Measurements from ENCODE around the gene MGAT3. TPM values are rescaled to one million over a fixed set of nuclear protein-coding genes. Genes with fewer than 3 reads are reported as not detected.
A peak's percentile ranks its signal among the peaks of the same experiment; 100 is the strongest.

MGAT3 gene
- total RNA-seq, 1 donor from 2014 or later: 47.0 TPM

DNA sequence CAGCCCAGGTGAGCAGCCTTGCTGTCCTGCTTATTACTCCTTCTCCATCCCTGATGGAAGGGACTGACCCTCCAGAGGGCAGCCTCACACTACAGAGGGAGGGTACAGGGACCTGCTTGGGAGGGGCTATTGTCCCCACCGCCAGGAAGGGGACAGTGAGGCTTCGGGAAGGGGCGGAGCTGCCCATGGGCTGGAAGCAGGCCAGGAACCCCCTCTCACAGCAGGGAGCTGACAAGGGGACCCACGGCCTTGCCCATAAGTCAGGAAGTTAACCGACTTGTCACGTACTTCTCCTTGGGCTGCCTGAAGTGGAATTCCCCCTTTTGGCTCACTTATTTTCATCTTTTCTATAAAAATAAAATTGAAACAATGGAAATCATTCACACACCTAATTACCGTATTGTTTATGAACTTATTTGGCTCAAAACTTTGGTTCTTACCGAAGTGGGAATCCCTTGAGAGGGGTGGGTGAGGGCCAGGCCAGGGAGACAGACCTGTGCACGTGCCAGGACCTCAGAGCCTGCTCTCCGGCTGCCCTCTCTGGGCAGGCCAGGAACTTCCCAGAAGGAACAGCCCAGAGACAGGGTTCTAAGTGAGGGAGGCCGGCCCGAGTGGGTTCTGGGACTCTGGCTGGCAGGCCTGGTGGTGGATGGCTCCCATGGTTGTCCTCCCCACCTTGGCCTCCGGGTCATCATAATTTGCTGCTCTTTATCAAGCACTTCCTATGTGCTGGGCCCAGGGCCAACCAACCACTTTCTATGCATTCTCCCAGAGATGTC, 5.8 kb downstream of the MGAT3 start:
- H3K9me3 Mint-ChIP-seq: no peaks in the 10 kb centered on the region
- no peak for DNase-seq (ENCODE audit: extremely low spot score, unreplicated experiment)
- H3K4me3 Mint-ChIP-seq: no peak overlapping the region
- H3K27ac Mint-ChIP-seq: no peak overlapping the region
- H3K4me1 Mint-ChIP-seq (ENCODE audit: unreplicated experiment): peaks cover 31% of the 10 kb centered on the region
- H3K36me3 Mint-ChIP-seq: peaks cover 5% of the 10 kb centered on the region
- TF ChIP-seq, protein P1, sequence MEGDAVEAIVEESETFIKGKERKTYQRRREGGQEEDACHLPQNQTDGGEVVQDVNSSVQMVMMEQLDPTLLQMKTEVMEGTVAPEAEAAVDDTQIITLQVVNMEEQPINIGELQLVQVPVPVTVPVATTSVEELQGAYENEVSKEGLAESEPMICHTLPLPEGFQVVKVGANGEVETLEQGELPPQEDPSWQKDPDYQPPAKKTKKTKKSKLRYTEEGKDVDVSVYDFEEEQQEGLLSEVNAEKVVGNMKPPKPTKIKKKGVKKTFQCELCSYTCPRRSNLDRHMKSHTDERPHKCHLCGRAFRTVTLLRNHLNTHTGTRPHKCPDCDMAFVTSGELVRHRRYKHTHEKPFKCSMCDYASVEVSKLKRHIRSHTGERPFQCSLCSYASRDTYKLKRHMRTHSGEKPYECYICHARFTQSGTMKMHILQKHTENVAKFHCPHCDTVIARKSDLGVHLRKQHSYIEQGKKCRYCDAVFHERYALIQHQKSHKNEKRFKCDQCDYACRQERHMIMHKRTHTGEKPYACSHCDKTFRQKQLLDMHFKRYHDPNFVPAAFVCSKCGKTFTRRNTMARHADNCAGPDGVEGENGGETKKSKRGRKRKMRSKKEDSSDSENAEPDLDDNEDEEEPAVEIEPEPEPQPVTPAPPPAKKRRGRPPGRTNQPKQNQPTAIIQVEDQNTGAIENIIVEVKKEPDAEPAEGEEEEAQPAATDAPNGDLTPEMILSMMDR (conservative IDR thresholded peaks at IDR 0.05): no peak
- peaks cover 3% of the 10 kb centered on the region for H3K27me3 Mint-ChIP-seq

DNA sequence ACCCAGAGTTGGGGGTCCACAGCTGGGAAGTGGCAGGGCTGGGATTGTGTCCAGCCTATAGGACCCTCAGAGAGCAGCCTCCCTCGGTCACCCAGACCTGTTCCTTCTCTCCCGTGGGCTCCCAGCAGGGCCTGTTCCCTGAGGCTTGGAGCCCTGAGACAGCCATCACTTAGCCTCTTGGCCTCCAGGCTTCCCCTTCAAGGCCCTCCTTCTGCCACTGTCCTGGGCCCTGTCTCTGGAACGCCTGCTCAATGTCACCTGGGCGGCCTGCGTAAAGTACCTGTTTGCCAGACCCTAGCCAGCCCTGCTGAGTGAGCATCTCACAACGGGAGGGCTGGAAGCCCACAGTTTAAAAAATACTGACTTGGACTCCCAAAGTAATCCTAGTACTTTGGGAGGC, 6.5 kb downstream of the MGAT3 start:
- Mint-ChIP-seq H3K4me3 (no peak overlapping the region), H3K27me3 (peaks cover 3% of the 10 kb centered on the region), H3K36me3 (peaks cover 5% of the 10 kb centered on the region), H3K27ac (no peak overlapping the region), H3K4me1 (ENCODE audit: unreplicated experiment) (peaks cover 29% of the 10 kb centered on the region), H3K9me3 (no peaks in the 10 kb centered on the region)
- no peak for DNase-seq (ENCODE audit: extremely low spot score, unreplicated experiment)
- TF ChIP-seq, protein P1 (conservative IDR thresholded peaks at IDR 0.05): no peak

GRCh38 chr22:39463931-39464390, 7.1 kb downstream of the MGAT3 start:
- Mint-ChIP-seq H3K9me3 (no peaks in the 10 kb centered on the region), H3K4me3 (no peak overlapping the region), H3K27ac (no peak overlapping the region), H3K36me3 (no peaks in the 10 kb centered on the region), H3K27me3 (no peaks in the 10 kb centered on the region), H3K4me1 (ENCODE audit: unreplicated experiment) (peaks cover 29% of the 10 kb centered on the region)
- TF ChIP-seq, protein P1 (conservative IDR thresholded peaks at IDR 0.05): no peak
- no peak for DNase-seq (ENCODE audit: extremely low spot score, unreplicated experiment)

GRCh38 chr22:39466228-39467006, 9.6 kb downstream of the MGAT3 start:
- H3K27ac Mint-ChIP-seq: peak overlapping the region; percentile 74
- peaks cover 36% of the 10 kb centered on the region for H3K4me1 Mint-ChIP-seq (ENCODE audit: unreplicated experiment)

DNA sequence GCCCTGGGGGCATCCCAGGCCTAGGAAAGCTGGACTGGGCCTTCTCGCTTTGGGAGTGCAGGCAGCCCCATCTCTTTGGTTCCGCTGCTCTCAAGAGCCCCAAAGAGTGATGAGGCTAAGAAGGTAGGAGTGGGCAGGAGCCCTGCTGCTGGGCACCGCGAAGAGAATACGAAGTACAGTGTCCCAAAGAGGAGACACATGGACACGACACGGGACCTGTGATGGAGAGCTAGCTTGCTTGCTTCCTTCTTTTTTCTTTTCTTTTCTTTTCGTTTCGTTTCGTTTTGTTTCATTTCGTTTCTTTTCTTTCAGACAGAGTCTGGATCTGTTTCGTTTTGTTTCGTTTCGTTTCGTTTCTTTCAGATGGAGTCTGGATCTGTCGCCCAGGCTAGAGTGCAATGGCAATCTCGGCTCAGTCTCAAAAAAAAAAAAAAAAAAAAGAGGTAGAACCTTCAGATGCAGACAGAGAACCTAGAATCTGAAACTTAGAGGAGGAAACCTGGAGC, 10.6 kb downstream of the MGAT3 start:
- Mint-ChIP-seq H3K4me3 (peak overlapping the region; percentile 49), H3K36me3 (no peaks in the 10 kb centered on the region), H3K4me1 (ENCODE audit: unreplicated experiment) (peaks cover 41% of the 10 kb centered on the region), H3K27me3 (no peaks in the 10 kb centered on the region), H3K27ac (peak overlapping the region; percentile 74), H3K9me3 (no peaks in the 10 kb centered on the region)
- TF ChIP-seq, protein P1 (conservative IDR thresholded peaks at IDR 0.05): no peak
- DNase-seq (ENCODE audit: extremely low spot score, unreplicated experiment): no peak

More at GRCh38 chr22:39466228-39467006, 9.6 kb downstream of the MGAT3 start:
- H3K4me3 Mint-ChIP-seq: no peak overlapping the region
- no peaks in the 10 kb centered on the region for H3K9me3 Mint-ChIP-seq
- TF ChIP-seq, protein P1 (conservative IDR thresholded peaks at IDR 0.05): no peak
- no peaks in the 10 kb centered on the region for H3K36me3 Mint-ChIP-seq
- no peaks in the 10 kb centered on the region for H3K27me3 Mint-ChIP-seq
- no peak for DNase-seq (ENCODE audit: extremely low spot score, unreplicated experiment)

Measured in type B pancreatic cell (in vitro differentiated cells).